ENCODE results near the gene MIDN. TPM values are rescaled to one million over a fixed set of nuclear protein-coding genes. Genes with fewer than 3 reads are reported as not detected.
A peak's percentile ranks its signal among the peaks of the same experiment; 100 is the strongest.

MIDN gene
- total RNA-seq, 2 experiments from 2014 or later, result 50.1 to 52.9 TPM

DNA sequence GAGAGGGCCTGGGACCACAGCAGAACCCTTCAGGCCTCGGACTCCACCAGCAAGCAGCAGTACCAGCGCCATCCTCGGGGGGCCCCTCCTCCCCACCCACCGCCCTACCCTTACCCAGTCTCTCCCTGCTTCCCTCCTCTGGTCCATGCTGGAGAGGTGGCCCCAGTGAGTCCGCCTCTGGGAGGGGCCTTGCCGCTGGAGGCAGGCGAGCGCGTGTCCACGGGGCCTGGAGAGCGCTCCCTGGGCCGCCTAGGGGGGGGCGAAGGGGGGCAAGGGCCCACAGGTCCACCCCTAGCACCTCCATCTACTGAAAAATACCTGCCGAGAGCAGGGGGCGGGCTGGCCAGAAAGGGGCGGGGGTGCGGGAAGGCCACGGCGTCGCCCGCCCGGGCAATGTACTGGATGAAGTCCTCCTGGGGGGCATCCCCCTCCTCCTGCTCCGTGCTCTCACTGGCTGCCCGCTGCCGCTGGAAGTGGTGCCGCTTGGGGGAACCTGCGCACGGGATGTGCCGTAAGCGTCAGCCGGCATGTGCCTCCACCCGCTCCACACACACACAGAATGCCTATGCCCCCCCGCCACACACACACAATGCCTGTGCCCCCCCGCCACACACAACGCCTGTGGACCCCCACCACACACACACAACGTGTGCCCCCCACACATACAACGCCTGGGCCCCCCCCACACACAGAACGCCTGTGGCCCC is 17.4 kb upstream of the MIDN start:
- DNase-seq, result no peak
- Mint-ChIP-seq H3K27ac (no peak overlapping the region), H3K9me3 (no peaks in the 10 kb centered on the region), H3K4me3 (no peak overlapping the region), H3K27me3 (ENCODE audit: low read depth) (no peaks in the 10 kb centered on the region), H3K36me3 (ENCODE audit: low read depth) (peaks cover 5% of the 10 kb centered on the region), H3K4me1 (ENCODE audit: low read depth) (no peaks in the 10 kb centered on the region)
- intact Hi-C loops (cut with micrococcal nuclease), result no loop called here
- CTCF ChIA-PET, result no interaction called here

DNA sequence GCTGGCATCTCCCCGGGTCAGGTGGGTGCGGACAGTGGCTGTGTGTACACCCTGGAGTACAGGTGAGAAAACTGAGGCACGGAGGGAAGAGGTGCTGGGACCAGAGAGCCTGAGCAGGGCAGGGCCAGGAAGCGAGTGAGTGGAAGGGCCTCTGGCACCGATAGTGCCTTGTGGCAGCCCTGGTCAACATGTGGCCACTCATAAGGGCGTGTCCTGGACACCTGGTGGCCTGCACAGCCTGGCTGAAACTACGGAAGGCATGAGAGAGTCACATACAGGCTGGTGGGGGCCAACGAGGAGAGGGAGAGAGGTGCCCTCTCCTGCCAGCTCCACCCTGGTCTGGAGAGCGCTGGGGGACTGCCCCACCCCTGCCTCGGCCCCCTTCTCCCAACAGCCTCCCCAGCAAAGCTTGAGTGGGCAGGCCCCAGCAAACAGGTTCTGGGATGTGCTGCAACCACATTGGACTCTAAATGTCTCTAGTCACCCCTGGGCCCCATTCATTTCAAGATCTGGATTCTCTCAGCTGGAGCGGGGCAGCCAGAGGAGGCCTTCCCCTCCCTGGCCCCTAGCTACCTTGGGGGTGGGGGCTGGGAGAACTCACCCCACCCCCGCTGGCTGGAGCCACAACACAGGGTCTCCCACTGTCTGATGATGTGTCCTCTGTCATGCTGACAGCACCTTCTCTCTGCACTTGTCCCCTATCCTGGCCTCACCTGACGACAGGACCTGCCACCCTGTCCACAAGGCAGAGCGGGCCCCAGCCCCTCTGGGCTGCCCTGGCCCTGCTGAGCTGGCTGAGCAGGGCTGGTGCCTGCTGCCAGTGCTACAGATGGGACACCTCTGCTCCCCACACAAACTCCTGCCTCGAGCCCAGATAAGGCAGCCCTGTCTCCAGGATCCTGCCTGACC is 16.4 kb upstream of the MIDN start:
- no peaks in the 10 kb centered on the region for H3K4me1 Mint-ChIP-seq (ENCODE audit: low read depth)
- no peak for DNase-seq
- CTCF ChIA-PET, result no interaction called here
- intact Hi-C loops (cut with micrococcal nuclease), result no loop called here
- no peak overlapping the region for H3K4me3 Mint-ChIP-seq
- H3K9me3 Mint-ChIP-seq, result no peaks in the 10 kb centered on the region
- peaks cover 5% of the 10 kb centered on the region for H3K36me3 Mint-ChIP-seq (ENCODE audit: low read depth)
- H3K27ac Mint-ChIP-seq, result no peak overlapping the region
- no peaks in the 10 kb centered on the region for H3K27me3 Mint-ChIP-seq (ENCODE audit: low read depth)

DNA sequence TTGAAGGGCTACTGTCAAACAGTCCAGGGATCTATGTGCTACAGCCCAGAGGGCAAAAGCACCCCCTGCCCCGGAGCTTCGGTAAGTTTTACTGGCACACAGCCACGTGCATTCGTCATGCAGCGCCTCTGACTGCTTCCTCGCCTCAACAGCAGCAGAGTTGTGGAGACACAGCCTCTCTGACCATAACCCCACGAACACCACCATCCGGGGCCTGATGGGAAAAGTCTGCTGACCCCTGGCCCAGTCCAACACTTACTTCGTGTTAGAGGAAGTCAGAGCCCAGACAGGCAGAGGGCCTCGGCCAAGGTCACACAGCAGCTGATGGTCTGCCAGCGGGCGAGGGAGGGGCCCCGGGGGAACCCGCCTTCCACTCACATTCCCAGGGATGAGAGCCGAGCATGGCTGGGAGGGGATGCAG is 15.7 kb upstream of the MIDN start:
- DNase-seq, result no peak
- intact Hi-C loops (cut with micrococcal nuclease), result no loop called here
- H3K27ac Mint-ChIP-seq, result no peak overlapping the region
- no peaks in the 10 kb centered on the region for H3K27me3 Mint-ChIP-seq (ENCODE audit: low read depth)
- no peak overlapping the region for H3K4me3 Mint-ChIP-seq
- H3K9me3 Mint-ChIP-seq, result no peaks in the 10 kb centered on the region
- CTCF ChIA-PET, result no interaction called here
- peaks cover 2% of the 10 kb centered on the region for H3K36me3 Mint-ChIP-seq (ENCODE audit: low read depth)
- H3K4me1 Mint-ChIP-seq (ENCODE audit: low read depth), result no peaks in the 10 kb centered on the region

DNA sequence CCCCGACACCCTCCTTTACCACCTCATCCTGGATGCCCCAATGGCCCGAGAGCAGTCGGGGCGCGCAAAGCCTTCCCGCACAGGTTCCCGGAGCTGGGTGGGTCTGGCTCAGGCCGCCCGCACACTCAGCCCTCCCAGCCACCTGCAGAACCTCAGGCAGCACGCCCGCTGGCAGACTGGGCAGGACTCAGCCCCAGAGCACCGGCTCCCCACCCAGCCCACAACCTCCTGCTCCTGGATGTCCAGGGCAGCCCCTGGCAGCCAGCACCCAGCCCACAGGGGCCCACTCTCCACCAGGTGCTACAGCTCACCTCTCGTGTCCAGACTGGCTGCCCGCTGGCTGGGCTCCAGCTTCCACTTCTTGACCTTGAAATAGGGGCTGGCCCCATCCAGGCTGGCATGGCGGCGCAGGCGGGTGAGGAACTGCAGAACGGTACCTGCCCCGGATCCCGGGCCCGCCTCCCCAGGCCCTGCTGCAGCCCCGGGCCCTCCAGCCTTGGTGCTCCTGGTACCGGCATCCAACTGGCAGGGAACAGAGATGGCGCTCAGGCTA is 15.2 kb upstream of the MIDN start:
- no peak for DNase-seq
- Mint-ChIP-seq H3K36me3 (ENCODE audit: low read depth) (peaks cover under 1% of the 10 kb centered on the region), H3K9me3 (no peaks in the 10 kb centered on the region), H3K27me3 (ENCODE audit: low read depth) (no peaks in the 10 kb centered on the region), H3K4me1 (ENCODE audit: low read depth) (no peaks in the 10 kb centered on the region), H3K27ac (no peak overlapping the region), H3K4me3 (no peak overlapping the region)
- intact Hi-C loops (cut with micrococcal nuclease), result no loop called here
- CTCF ChIA-PET, result no interaction called here

DNA sequence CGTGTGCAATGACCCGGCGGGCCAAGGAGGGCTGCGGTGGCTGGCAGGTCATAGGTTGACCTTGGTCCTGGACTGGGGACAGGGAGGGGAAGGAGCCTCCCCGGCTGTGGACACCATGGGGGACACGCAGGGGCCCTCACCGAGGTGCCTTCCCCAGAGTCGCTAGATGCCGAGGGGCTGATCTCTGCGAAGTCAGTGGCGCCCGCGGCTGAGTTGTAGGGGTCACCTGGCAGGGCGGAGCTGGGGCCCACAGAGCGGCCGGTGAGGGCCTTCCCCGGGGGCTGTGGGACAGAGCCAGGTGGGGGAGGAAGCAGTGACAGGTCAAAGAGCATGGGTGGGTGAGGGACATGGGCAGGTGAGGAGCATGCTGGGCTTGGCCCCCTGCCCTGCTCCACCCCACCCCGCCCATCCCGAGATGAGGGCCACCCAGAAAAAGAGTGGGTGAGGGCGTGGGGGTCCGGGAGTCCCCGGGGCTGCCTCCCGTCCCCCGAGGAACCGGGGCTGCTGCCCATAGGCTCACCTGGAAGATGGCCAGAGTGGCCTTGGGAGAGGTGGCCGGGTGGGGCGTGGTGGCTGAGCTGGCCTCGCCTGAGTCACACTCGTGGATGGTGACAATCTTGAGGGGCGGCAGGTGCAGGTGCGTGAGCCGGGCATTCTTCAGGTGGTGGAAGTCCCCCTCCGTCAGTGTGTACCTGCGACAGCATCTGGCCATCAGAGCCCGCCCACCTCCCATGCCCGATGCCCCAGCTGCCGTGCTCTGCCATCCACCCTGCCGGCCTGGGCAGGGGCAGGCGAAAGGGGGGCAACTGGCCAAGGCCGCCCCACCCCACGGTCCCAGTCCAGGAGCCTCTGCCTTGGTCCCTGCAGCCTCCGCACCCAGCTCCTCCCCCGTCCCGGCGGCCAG is 14.1 kb upstream of the MIDN start:
- H3K9me3 Mint-ChIP-seq, result no peaks in the 10 kb centered on the region
- H3K4me1 Mint-ChIP-seq (ENCODE audit: low read depth), result peaks cover 8% of the 10 kb centered on the region
- no peak overlapping the region for H3K4me3 Mint-ChIP-seq
- H3K27ac Mint-ChIP-seq, result no peak overlapping the region
- CTCF ChIA-PET, result no interaction called here
- intact Hi-C loops (cut with micrococcal nuclease), result no loop called here
- peaks cover 8% of the 10 kb centered on the region for H3K27me3 Mint-ChIP-seq (ENCODE audit: low read depth)
- DNase-seq, result no peak
- no peaks in the 10 kb centered on the region for H3K36me3 Mint-ChIP-seq (ENCODE audit: low read depth)

DNA sequence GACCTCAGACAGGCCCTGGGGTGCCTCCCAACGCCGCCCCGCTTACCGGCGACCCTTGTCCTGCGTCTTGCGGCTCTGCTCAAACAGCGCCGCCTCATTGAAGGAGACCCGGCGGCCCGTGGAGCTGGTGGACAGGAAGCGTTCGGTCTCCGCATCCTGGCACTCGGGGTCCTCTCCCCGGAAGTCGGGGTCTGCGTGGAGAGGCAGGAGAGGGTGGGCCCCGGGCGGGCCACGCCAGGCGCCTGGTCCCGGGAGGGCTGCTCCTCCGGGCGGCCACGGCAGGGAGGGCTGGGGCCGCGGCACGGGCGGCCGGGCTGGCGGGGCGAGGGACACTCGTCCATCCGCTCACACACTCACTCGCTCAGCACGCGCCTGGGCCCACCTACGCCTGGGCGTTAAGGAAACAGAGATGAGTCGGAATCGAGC is 13.4 kb upstream of the MIDN start:
- H3K4me3 Mint-ChIP-seq, result no peak overlapping the region
- no peak for DNase-seq
- H3K4me1 Mint-ChIP-seq (ENCODE audit: low read depth), result peaks cover 10% of the 10 kb centered on the region

DNA sequence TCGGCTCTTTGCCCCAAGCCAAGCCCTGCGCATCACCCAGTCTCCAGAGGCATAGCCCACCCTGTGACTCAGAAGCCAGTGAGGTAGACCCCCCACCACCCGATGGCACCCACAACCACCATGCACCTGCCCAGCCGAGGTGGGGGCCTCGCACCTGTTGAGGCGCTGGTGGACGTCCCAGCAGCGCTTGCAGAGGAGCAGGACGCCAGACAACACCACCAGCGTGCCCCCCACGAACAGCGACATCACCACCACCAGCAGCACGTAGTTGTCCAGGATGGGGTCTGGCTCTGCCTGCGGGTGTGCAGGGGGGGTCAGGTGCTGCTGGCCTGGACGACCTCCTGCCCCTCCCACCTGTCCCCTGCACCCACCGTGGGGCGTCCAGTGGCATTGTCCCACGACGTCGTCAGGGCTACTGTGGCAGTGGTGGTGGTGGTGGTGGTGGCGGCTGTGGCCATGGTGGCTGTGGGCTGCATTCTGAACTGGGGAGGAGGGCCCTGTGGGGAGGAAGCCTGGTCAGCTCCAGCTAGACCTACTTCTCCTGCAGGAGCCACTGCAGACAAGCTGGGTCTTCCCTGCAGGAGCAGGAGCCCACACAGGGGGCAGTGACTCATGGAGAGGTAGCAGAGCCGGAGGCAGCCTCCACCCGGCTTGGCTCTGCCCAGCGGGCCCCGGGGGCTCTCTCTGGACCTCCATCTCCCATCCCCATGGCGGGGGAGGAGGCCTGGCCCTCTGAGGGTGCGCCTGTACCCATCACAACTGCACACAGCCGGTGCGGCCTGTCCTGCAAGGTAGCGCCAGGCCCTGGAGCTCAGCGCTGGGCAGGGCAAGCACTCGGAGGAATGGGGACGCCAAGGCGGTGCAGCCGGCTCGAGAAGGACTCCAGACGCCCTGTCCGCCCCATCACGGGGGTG is 12.5 kb upstream of the MIDN start:
- DNase-seq, result no peak
- peaks cover 12% of the 10 kb centered on the region for H3K4me1 Mint-ChIP-seq (ENCODE audit: low read depth)
- H3K4me3 Mint-ChIP-seq, result peak overlapping the region; percentile 24
- intact Hi-C loops (cut with micrococcal nuclease), result no loop called here
- H3K9me3 Mint-ChIP-seq, result no peaks in the 10 kb centered on the region
- H3K36me3 Mint-ChIP-seq (ENCODE audit: low read depth), result no peaks in the 10 kb centered on the region
- no peak overlapping the region for H3K27ac Mint-ChIP-seq
- CTCF ChIA-PET, result no interaction called here
- H3K27me3 Mint-ChIP-seq (ENCODE audit: low read depth), result peaks cover 10% of the 10 kb centered on the region

More for the DNA sequence above, 13.4 kb upstream of the MIDN start:
- intact Hi-C loops (cut with micrococcal nuclease), result no loop called here
- no peaks in the 10 kb centered on the region for H3K36me3 Mint-ChIP-seq (ENCODE audit: low read depth)
- H3K27ac Mint-ChIP-seq, result no peak overlapping the region
- CTCF ChIA-PET, result no interaction called here
- no peaks in the 10 kb centered on the region for H3K9me3 Mint-ChIP-seq
- peaks cover 10% of the 10 kb centered on the region for H3K27me3 Mint-ChIP-seq (ENCODE audit: low read depth)

DNA sequence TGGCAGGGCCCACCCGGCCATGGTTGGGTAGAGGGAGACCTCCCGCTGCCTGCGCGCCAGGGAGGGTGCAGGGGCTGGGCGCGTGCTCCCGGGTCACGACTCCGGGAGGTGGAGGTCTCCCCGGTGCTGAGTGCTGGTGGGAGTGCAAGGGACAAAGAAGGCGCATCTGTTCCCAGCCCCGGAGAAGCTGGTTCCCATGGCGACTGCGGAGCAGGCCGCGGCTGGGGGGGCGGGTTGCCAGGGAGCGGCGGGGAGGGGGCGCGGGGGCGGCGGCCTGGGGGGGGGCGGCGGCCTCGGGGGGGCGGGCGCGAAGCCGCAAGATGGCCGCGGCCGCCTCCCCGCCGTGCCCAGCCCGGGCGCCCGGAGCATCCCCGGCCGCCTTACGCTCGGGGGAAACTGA is 11.8 kb upstream of the MIDN start:
- peaks cover 19% of the 10 kb centered on the region for H3K4me1 Mint-ChIP-seq (ENCODE audit: low read depth)
- H3K27ac Mint-ChIP-seq, result no peak overlapping the region
- intact Hi-C loops (cut with micrococcal nuclease), result no loop called here
- H3K36me3 Mint-ChIP-seq (ENCODE audit: low read depth), result no peaks in the 10 kb centered on the region
- DNase-seq, result no peak
- no peaks in the 10 kb centered on the region for H3K9me3 Mint-ChIP-seq
- peaks cover 10% of the 10 kb centered on the region for H3K27me3 Mint-ChIP-seq (ENCODE audit: low read depth)
- peak overlapping the region; percentile 24 for H3K4me3 Mint-ChIP-seq
- CTCF ChIA-PET, result no interaction called here

DNA sequence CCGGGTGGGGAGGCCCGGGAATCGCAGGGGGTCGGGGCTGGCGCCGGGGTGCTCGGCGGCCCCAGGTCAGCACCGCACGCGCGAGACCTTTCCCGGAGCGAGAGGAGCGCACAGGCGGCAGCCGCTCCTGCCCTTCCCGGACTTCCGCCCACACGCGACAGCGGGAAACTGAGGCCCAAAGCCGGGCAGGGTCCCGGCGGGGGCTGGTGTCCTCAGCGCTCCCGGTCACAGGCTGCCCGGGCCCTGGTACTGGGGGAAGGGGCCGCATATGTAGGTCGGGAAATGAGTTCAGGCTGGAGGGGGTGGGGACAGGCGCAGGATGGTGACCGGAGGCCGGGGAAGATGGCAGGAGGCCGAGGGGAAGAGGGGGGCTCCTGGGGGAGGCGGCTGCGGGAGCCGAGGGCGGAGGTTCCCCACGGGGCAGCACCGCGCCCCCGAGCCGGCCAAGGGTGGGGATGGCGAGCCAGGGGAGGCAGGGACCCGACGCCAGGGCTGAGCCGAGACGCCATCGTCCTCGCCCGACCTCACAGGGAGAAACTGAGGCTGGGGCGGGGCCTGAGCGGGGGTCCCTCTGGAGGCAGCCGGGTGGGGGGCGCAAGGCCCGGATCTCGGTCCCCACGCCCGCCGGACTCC is 11.2 kb upstream of the MIDN start:
- Mint-ChIP-seq H3K4me1 (ENCODE audit: low read depth) (peaks cover 20% of the 10 kb centered on the region), H3K36me3 (ENCODE audit: low read depth) (no peaks in the 10 kb centered on the region), H3K27ac (no peak overlapping the region), H3K4me3 (peak overlapping the region; percentile 44), H3K9me3 (no peaks in the 10 kb centered on the region), H3K27me3 (ENCODE audit: low read depth) (peaks cover 10% of the 10 kb centered on the region)
- DNase-seq, result no peak
- intact Hi-C loops (cut with micrococcal nuclease), result no loop called here
- CTCF ChIA-PET, result no interaction called here

DNA sequence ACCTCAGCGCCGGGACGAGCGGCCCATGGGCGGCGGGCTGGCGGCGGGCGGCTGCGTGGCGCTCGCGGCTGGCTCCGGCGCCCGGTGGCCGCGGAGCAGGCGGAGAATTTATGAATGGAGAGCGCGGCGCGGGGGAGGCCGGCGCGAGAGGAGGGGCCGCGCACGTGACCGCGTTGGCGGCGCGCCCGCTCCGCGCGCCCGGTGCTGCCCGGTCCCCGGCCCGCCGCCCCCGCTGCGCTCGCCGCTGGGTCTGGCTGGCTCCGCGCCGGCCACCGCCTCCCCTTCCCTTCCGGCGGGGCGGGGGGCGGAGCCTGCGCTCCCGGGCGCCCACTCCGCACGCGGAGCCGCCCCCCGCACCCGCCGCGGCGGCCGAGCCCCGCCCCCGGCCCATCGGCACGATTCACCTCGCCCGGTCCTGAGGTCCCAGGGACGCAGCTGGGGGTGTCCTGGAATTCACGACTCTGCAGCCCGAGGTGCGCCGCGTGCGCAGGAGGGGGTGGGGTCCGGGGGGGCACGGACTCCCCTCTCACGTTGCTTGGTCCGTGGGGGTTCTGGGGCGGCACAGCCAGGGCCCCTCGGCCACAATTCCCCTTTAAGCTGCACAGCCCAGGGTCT is 10.5 kb upstream of the MIDN start, which contains the start of gene CBARP:
Gene CBARP, minus strand, starts transcription at position 252 of the 615 bp plus-strand sequence. CDS start 1,905 bp downstream, outside the sequence.
- H3K4me1 Mint-ChIP-seq (ENCODE audit: low read depth), result peaks cover 28% of the 10 kb centered on the region
- no peak for DNase-seq
- no peaks in the 10 kb centered on the region for H3K36me3 Mint-ChIP-seq (ENCODE audit: low read depth)
- H3K4me3 Mint-ChIP-seq, result peak within 1 kb of the TSS; percentile 68
- intact Hi-C loops (cut with micrococcal nuclease), result no loop called here
- no peak within 1 kb of the TSS for H3K27ac Mint-ChIP-seq
- no peaks in the 10 kb centered on the region for H3K9me3 Mint-ChIP-seq
- CTCF ChIA-PET, result interaction anchor here (0.6 to 1.1 kb wide), 3 partner anchors 23 to 46 kb away, joined by 3 read pairs; no protein-coding TSS in a partner anchor
- peaks cover 10% of the 10 kb centered on the region for H3K27me3 Mint-ChIP-seq (ENCODE audit: low read depth)
